ENCODE results near the gene CXCL5.

CXCL5 gene

GRCh38 chr4:73979407-73979957, 19.0 kb downstream of the CXCL5 start:
- H3K4me1 ChIP-seq (ENCODE audit: control insufficient read depth in 1 of 2, insufficient read depth in 2 of 2, low read length in 2 of 2), result no peaks in the 10 kb centered on the region
- H3K9ac ChIP-seq (ENCODE audit: low read depth in 1 of 2, low read length in 2 of 2), result no peak overlapping the region
- no peak overlapping the region for H3K27ac ChIP-seq (ENCODE audit: low read depth, low read length)
- no peaks in the 10 kb centered on the region for H3K27me3 ChIP-seq (ENCODE audit: control insufficient read depth in 1 of 2, insufficient read depth in 2 of 2, low read length in 2 of 2)
- H3K4me3 ChIP-seq (ENCODE audit: low read depth in 1 of 2, low read length in 2 of 2), result no peak overlapping the region
- no peaks in the 10 kb centered on the region for H3K9me3 ChIP-seq (ENCODE audit: control insufficient read depth in 1 of 2, low read length in 2 of 2)
- H3K36me3 ChIP-seq (ENCODE audit: control insufficient read depth in 1 of 2, insufficient read depth in 2 of 2, low read length in 2 of 2), result no peaks in the 10 kb centered on the region

GRCh38 chr4:73978886-73979285, 19.6 kb downstream of the CXCL5 start:
- no peak overlapping the region for H3K27ac ChIP-seq (ENCODE audit: low read depth, low read length)
- H3K36me3 ChIP-seq (ENCODE audit: control insufficient read depth in 1 of 2, insufficient read depth in 2 of 2, low read length in 2 of 2), result no peaks in the 10 kb centered on the region
- no peaks in the 10 kb centered on the region for H3K4me1 ChIP-seq (ENCODE audit: control insufficient read depth in 1 of 2, insufficient read depth in 2 of 2, low read length in 2 of 2)
- no peak overlapping the region for H3K4me3 ChIP-seq (ENCODE audit: low read depth in 1 of 2, low read length in 2 of 2)
- H3K27me3 ChIP-seq (ENCODE audit: control insufficient read depth in 1 of 2, insufficient read depth in 2 of 2, low read length in 2 of 2), result no peaks in the 10 kb centered on the region
- H3K9ac ChIP-seq (ENCODE audit: low read depth in 1 of 2, low read length in 2 of 2), result no peak overlapping the region
- no peaks in the 10 kb centered on the region for H3K9me3 ChIP-seq (ENCODE audit: control insufficient read depth in 1 of 2, low read length in 2 of 2)

- Histone ChIP-seq H3K27ac (ENCODE audit: low read depth, low read length) (no peak overlapping the region), H3K27me3 (ENCODE audit: control insufficient read depth in 1 of 2, insufficient read depth in 2 of 2, low read length in 2 of 2) (no peaks in the 10 kb centered on the region), H3K4me3 (ENCODE audit: low read depth in 1 of 2, low read length in 2 of 2) (no peak overlapping the region), H3K4me1 (ENCODE audit: control insufficient read depth in 1 of 2, insufficient read depth in 2 of 2, low read length in 2 of 2) (no peaks in the 10 kb centered on the region), H3K36me3 (ENCODE audit: control insufficient read depth in 1 of 2, insufficient read depth in 2 of 2, low read length in 2 of 2) (no peaks in the 10 kb centered on the region), H3K9me3 (ENCODE audit: control insufficient read depth in 1 of 2, low read length in 2 of 2) (no peaks in the 10 kb centered on the region), H3K9ac (ENCODE audit: low read depth in 1 of 2, low read length in 2 of 2) (no peak overlapping the region)
These were observed 21.8 kb downstream of the CXCL5 start for GRCh38 chr4:73976716-73977115.

GRCh38 chr4:73976217-73976616, 22.3 kb downstream of the CXCL5 start:
- Histone ChIP-seq H3K27ac (ENCODE audit: low read depth, low read length) (no peak overlapping the region), H3K9me3 (ENCODE audit: control insufficient read depth in 1 of 2, low read length in 2 of 2) (peaks cover 0 to 3% of the 10 kb centered on the region in 2 donors), H3K27me3 (ENCODE audit: control insufficient read depth in 1 of 2, insufficient read depth in 2 of 2, low read length in 2 of 2) (no peaks in the 10 kb centered on the region), H3K36me3 (ENCODE audit: control insufficient read depth in 1 of 2, insufficient read depth in 2 of 2, low read length in 2 of 2) (no peaks in the 10 kb centered on the region), H3K4me1 (ENCODE audit: control insufficient read depth in 1 of 2, insufficient read depth in 2 of 2, low read length in 2 of 2) (no peaks in the 10 kb centered on the region), H3K4me3 (ENCODE audit: low read depth in 1 of 2, low read length in 2 of 2) (no peak overlapping the region), H3K9ac (ENCODE audit: low read depth in 1 of 2, low read length in 2 of 2) (no peak overlapping the region)

GRCh38 chr4:73974352-73974751, 24.1 kb downstream of the CXCL5 start:
- peaks cover 0 to 10% of the 10 kb centered on the region in 2 donors for H3K9me3 ChIP-seq (ENCODE audit: control insufficient read depth in 1 of 2, low read length in 2 of 2)
- H3K9ac ChIP-seq (ENCODE audit: low read depth in 1 of 2, low read length in 2 of 2), result no peak overlapping the region
- H3K4me3 ChIP-seq (ENCODE audit: low read depth in 1 of 2, low read length in 2 of 2), result no peak overlapping the region
- no peaks in the 10 kb centered on the region for H3K4me1 ChIP-seq (ENCODE audit: control insufficient read depth in 1 of 2, insufficient read depth in 2 of 2, low read length in 2 of 2)
- H3K27ac ChIP-seq (ENCODE audit: low read depth, low read length), result no peak overlapping the region
- no peaks in the 10 kb centered on the region for H3K27me3 ChIP-seq (ENCODE audit: control insufficient read depth in 1 of 2, insufficient read depth in 2 of 2, low read length in 2 of 2)
- no peaks in the 10 kb centered on the region for H3K36me3 ChIP-seq (ENCODE audit: control insufficient read depth in 1 of 2, insufficient read depth in 2 of 2, low read length in 2 of 2)

- Histone ChIP-seq H3K27ac (ENCODE audit: low read depth, low read length) (no peak overlapping the region), H3K27me3 (ENCODE audit: control insufficient read depth in 1 of 2, insufficient read depth in 2 of 2, low read length in 2 of 2) (no peaks in the 10 kb centered on the region), H3K4me3 (ENCODE audit: low read depth in 1 of 2, low read length in 2 of 2) (no peak overlapping the region), H3K36me3 (ENCODE audit: control insufficient read depth in 1 of 2, insufficient read depth in 2 of 2, low read length in 2 of 2) (no peaks in the 10 kb centered on the region), H3K4me1 (ENCODE audit: control insufficient read depth in 1 of 2, insufficient read depth in 2 of 2, low read length in 2 of 2) (no peaks in the 10 kb centered on the region), H3K9me3 (ENCODE audit: control insufficient read depth in 1 of 2, low read length in 2 of 2) (peaks cover 0 to 10% of the 10 kb centered on the region in 2 donors), H3K9ac (ENCODE audit: low read depth in 1 of 2, low read length in 2 of 2) (no peak overlapping the region)
These were observed 27.5 kb downstream of the CXCL5 start for GRCh38 chr4:73970945-73971344.

GRCh38 chr4:73970011-73970410, 28.5 kb downstream of the CXCL5 start:
- Histone ChIP-seq H3K4me3 (ENCODE audit: low read depth in 1 of 2, low read length in 2 of 2) (no peak overlapping the region), H3K27ac (ENCODE audit: low read depth, low read length) (no peak overlapping the region), H3K9me3 (ENCODE audit: control insufficient read depth in 1 of 2, low read length in 2 of 2) (peaks cover 0 to 10% of the 10 kb centered on the region in 2 donors), H3K4me1 (ENCODE audit: control insufficient read depth in 1 of 2, insufficient read depth in 2 of 2, low read length in 2 of 2) (no peaks in the 10 kb centered on the region), H3K27me3 (ENCODE audit: control insufficient read depth in 1 of 2, insufficient read depth in 2 of 2, low read length in 2 of 2) (no peaks in the 10 kb centered on the region), H3K36me3 (ENCODE audit: control insufficient read depth in 1 of 2, insufficient read depth in 2 of 2, low read length in 2 of 2) (no peaks in the 10 kb centered on the region), H3K9ac (ENCODE audit: low read depth in 1 of 2, low read length in 2 of 2) (no peak overlapping the region)

- no peak overlapping the region for H3K9ac ChIP-seq (ENCODE audit: low read depth in 1 of 2, low read length in 2 of 2)
- no peaks in the 10 kb centered on the region for H3K4me1 ChIP-seq (ENCODE audit: control insufficient read depth in 1 of 2, insufficient read depth in 2 of 2, low read length in 2 of 2)
- H3K27ac ChIP-seq (ENCODE audit: low read depth, low read length), result no peak overlapping the region
- no peaks in the 10 kb centered on the region for H3K27me3 ChIP-seq (ENCODE audit: control insufficient read depth in 1 of 2, insufficient read depth in 2 of 2, low read length in 2 of 2)
- H3K36me3 ChIP-seq (ENCODE audit: control insufficient read depth in 1 of 2, insufficient read depth in 2 of 2, low read length in 2 of 2), result no peaks in the 10 kb centered on the region
- H3K9me3 ChIP-seq (ENCODE audit: control insufficient read depth in 1 of 2, low read length in 2 of 2), result peaks cover 0 to 10% of the 10 kb centered on the region in 2 donors
- no peak overlapping the region for H3K4me3 ChIP-seq (ENCODE audit: low read depth in 1 of 2, low read length in 2 of 2)
These were observed 30.6 kb downstream of the CXCL5 start for GRCh38 chr4:73967866-73968265.

- H3K9me3 ChIP-seq (ENCODE audit: control insufficient read depth in 1 of 2, low read length in 2 of 2), result peaks cover 0 to 3% of the 10 kb centered on the region in 2 donors
These were observed 33.4 kb downstream of the CXCL5 start for GRCh38 chr4:73964862-73965611.

GRCh38 chr4:73962724-73963123, 35.8 kb downstream of the CXCL5 start:
- Histone ChIP-seq H3K27ac (ENCODE audit: low read depth, low read length) (no peak overlapping the region), H3K4me3 (ENCODE audit: low read depth in 1 of 2, low read length in 2 of 2) (no peak overlapping the region), H3K27me3 (ENCODE audit: control insufficient read depth in 1 of 2, insufficient read depth in 2 of 2, low read length in 2 of 2) (no peaks in the 10 kb centered on the region), H3K9me3 (ENCODE audit: control insufficient read depth in 1 of 2, low read length in 2 of 2) (peaks cover 0 to 3% of the 10 kb centered on the region in 2 donors), H3K4me1 (ENCODE audit: control insufficient read depth in 1 of 2, insufficient read depth in 2 of 2, low read length in 2 of 2) (no peaks in the 10 kb centered on the region), H3K36me3 (ENCODE audit: control insufficient read depth in 1 of 2, insufficient read depth in 2 of 2, low read length in 2 of 2) (no peaks in the 10 kb centered on the region), H3K9ac (ENCODE audit: low read depth in 1 of 2, low read length in 2 of 2) (no peak overlapping the region)

More at GRCh38 chr4:73964862-73965611, 33.4 kb downstream of the CXCL5 start:
- H3K9ac ChIP-seq (ENCODE audit: low read depth in 1 of 2, low read length in 2 of 2), result no peak overlapping the region
- H3K4me3 ChIP-seq (ENCODE audit: low read depth in 1 of 2, low read length in 2 of 2), result no peak overlapping the region
- no peaks in the 10 kb centered on the region for H3K27me3 ChIP-seq (ENCODE audit: control insufficient read depth in 1 of 2, insufficient read depth in 2 of 2, low read length in 2 of 2)
- H3K36me3 ChIP-seq (ENCODE audit: control insufficient read depth in 1 of 2, insufficient read depth in 2 of 2, low read length in 2 of 2), result no peaks in the 10 kb centered on the region
- H3K4me1 ChIP-seq (ENCODE audit: control insufficient read depth in 1 of 2, insufficient read depth in 2 of 2, low read length in 2 of 2), result no peaks in the 10 kb centered on the region
- H3K27ac ChIP-seq (ENCODE audit: low read depth, low read length), result no peak overlapping the region
